ENCODE results near the gene CEBPA. TPM values are rescaled to one million over a fixed set of nuclear protein-coding genes. Genes with fewer than 3 reads are reported as not detected.

Gene CEBPA
- total RNA-seq, 1 experiment from 2014 or later = 5.9 TPM

GRCh38 chr19:33252418-33252962 lies 49.8 kb downstream of the CEBPA start:
- Histone ChIP-seq H3K27me3 (peaks cover 9% of the 10 kb centered on the region; the same call in 1 of the 2 replicates), H3K9me3 (replicated peaks) (no peaks in the 10 kb centered on the region), H3K36me3 (no peaks in the 10 kb centered on the region), H3K27ac (no peak overlapping the region), H3K4me3 (no peak overlapping the region), H3K4me1 (no peaks in the 10 kb centered on the region)
- no peak for DNase-seq

GRCh38 chr19:33251526-33252090 lies 50.7 kb downstream of the CEBPA start:
- no peak overlapping the region for H3K4me3 ChIP-seq
- no peak overlapping the region for H3K27ac ChIP-seq
- H3K9me3 ChIP-seq (replicated peaks) = no peaks in the 10 kb centered on the region
- no peak for DNase-seq
- H3K4me1 ChIP-seq = no peaks in the 10 kb centered on the region
- no peaks in the 10 kb centered on the region for H3K36me3 ChIP-seq
- H3K27me3 ChIP-seq = peaks cover 9% of the 10 kb centered on the region; the same call in 1 of the 2 replicates

GRCh38 chr19:33251076-33251475 lies 51.3 kb downstream of the CEBPA start:
- Histone ChIP-seq H3K27ac (no peak overlapping the region), H3K9me3 (replicated peaks) (no peaks in the 10 kb centered on the region; the same call in 1 of the 2 replicates), H3K36me3 (no peaks in the 10 kb centered on the region), H3K27me3 (peaks cover 7% of the 10 kb centered on the region; the same call in 1 of the 2 replicates), H3K4me3 (no peak overlapping the region), H3K4me1 (peaks cover 3% of the 10 kb centered on the region; the same call in 1 of the 2 replicates)
- DNase-seq = no peak

- H3K27me3 ChIP-seq = peaks cover 1% of the 10 kb centered on the region; the same call in 1 of the 2 replicates
- H3K36me3 ChIP-seq = no peaks in the 10 kb centered on the region
- no peak overlapping the region for H3K4me3 ChIP-seq
- peaks cover 3% of the 10 kb centered on the region; the same call in 1 of the 2 replicates for H3K4me1 ChIP-seq
- no peak for DNase-seq
- no peak overlapping the region for H3K27ac ChIP-seq
- peaks cover 6% of the 10 kb centered on the region; the same call in 1 of the 2 replicates for H3K9me3 ChIP-seq (replicated peaks)
Measured at GRCh38 chr19:33250500-33250899, 51.8 kb downstream of the CEBPA start.

Other genes starting within 250 kb of the CEBPA start
- gene RHPN2, start 237.6 kb downstream of the CEBPA start, total RNA-seq (2014; rRNA removed; shearing (Covaris generic)) = 12.6 and 12.7 TPM in 2 replicates
- 12.6 and 12.7 TPM in 2 replicates for gene GPATCH1, start 221.4 kb downstream of the CEBPA start, total RNA-seq (2014; rRNA removed; shearing (Covaris generic))
- gene WDR88, start 170.4 kb downstream of the CEBPA start, total RNA-seq (2014; rRNA removed; shearing (Covaris generic)) = not detected in 2 replicates
- gene LRP3, start 108.2 kb downstream of the CEBPA start, total RNA-seq (2014; rRNA removed; shearing (Covaris generic)) = 32.0 and 33.4 TPM in 2 replicates
- not detected in 2 replicates for gene SLC7A10, start 76.7 kb downstream of the CEBPA start, total RNA-seq (2014; rRNA removed; shearing (Covaris generic))
- gene CEBPG, start 71.2 kb upstream of the CEBPA start, total RNA-seq (2014; rRNA removed; shearing (Covaris generic)) = 30.0 and 36.6 TPM in 2 replicates
- 39.5 and 40.2 TPM in 2 replicates for gene PEPD, start 219.3 kb upstream of the CEBPA start, total RNA-seq (2014; rRNA removed; shearing (Covaris generic))

All from SJCRH30 (cell line).